GM19463 (cell line): ENCODE measurements around the gene RTF1.

Experiments
- ATAC-seq: cut with Tn5 transposase; IDR thresholded peaks from one replicate; pipeline ENCODE4 v1.9.1; 2021; ENCODE audit warnings: mild to moderate bottlenecking, moderate library complexity; ENCODE audit not compliant: unreplicated experiment

Gene RTF1

GRCh38 chr15:41502795-41503668 is 86.1 kb downstream of the RTF1 start:
- ATAC-seq = no peak

- no peak for ATAC-seq
Measured at GRCh38 chr15:41503669-41504010, 86.7 kb downstream of the RTF1 start.

GRCh38 chr15:41504751-41505492 is 88.0 kb downstream of the RTF1 start:
- no peak for ATAC-seq

- no peak for ATAC-seq
Measured at GRCh38 chr15:41505776-41506175, 88.9 kb downstream of the RTF1 start.

- ATAC-seq = no peak
Measured at GRCh38 chr15:41506796-41507341, 90.0 kb downstream of the RTF1 start.

GRCh38 chr15:41507820-41508290 is 91.0 kb downstream of the RTF1 start:
- ATAC-seq = no peak

GRCh38 chr15:41510728-41511127 is 93.8 kb downstream of the RTF1 start:
- no peak for ATAC-seq

- ATAC-seq = no peak
Measured at GRCh38 chr15:41511331-41511898, 94.5 kb downstream of the RTF1 start.

GRCh38 chr15:41511899-41512369 is 95.0 kb downstream of the RTF1 start:
- ATAC-seq = no peak

- no peak for ATAC-seq
Measured at GRCh38 chr15:41512512-41512939, 95.6 kb downstream of the RTF1 start.

GRCh38 chr15:41512940-41513505 is 96.1 kb downstream of the RTF1 start:
- no peak for ATAC-seq

GRCh38 chr15:41513506-41514227 is 96.8 kb downstream of the RTF1 start, which contains the start of gene LTK:
LTK (minus strand) TSS chr15:41513827; CDS start chr15:41513709, 118 bp downstream.
- ATAC-seq = no peak

- ATAC-seq = no peak
Measured at GRCh38 chr15:41517895-41518449, 101.1 kb downstream of the RTF1 start.

GRCh38 chr15:41520636-41521035 is 103.7 kb downstream of the RTF1 start:
- ATAC-seq = no peak

GRCh38 chr15:41521614-41522013 is 104.7 kb downstream of the RTF1 start:
- ATAC-seq = no peak

- no peak for ATAC-seq
Measured at GRCh38 chr15:41523097-41523496, 106.2 kb downstream of the RTF1 start.

- no peak for ATAC-seq
Measured at GRCh38 chr15:41530363-41530956, 113.6 kb downstream of the RTF1 start.
